ENCODE results near the gene PXMP2. TPM values are rescaled to one million over a fixed set of nuclear protein-coding genes. Genes with fewer than 3 reads are reported as not detected.

The PXMP2 gene
- total RNA-seq, 1 donor from 2014 or later: 15.0 TPM

- Histone ChIP-seq H3K36me3 (peaks cover 0 to 82% of the 10 kb centered on the region in 2 donors), H3K4me1 (no peaks in the 10 kb centered on the region), H3K27me3 (no peaks in the 10 kb centered on the region), H3K27ac (no peak overlapping the region), H3K9me3 (no peaks in the 10 kb centered on the region), H3K4me3 (no peak overlapping the region)
- TF ChIP-seq CTCF (IDR thresholded peaks at IDR 0.05) (no peak), POLR2AphosphoS5 (IDR thresholded peaks at IDR 0.05; ENCODE audit: insufficient read depth in 1 of 2, low read depth in 1 of 2) (no peak), POLR2A (IDR thresholded peaks at IDR 0.05) (no peak)
- DNase-seq (ENCODE audit: extremely low spot score in 2 of 2): no peak
- intact Hi-C loops (cut with DNase I): no loop called here
Measured at GRCh38 chr12:132661972-132662371, 25.4 kb upstream of the PXMP2 start.

GRCh38 chr12:132662901-132663755 is 24.3 kb upstream of the PXMP2 start:
- H3K9me3 ChIP-seq: no peaks in the 10 kb centered on the region
- TF ChIP-seq POLR2A (IDR thresholded peaks at IDR 0.05) (no peak), CTCF (IDR thresholded peaks at IDR 0.05) (no peak), POLR2AphosphoS5 (IDR thresholded peaks at IDR 0.05; ENCODE audit: insufficient read depth in 1 of 2, low read depth in 1 of 2) (no peak)
- DNase-seq (ENCODE audit: extremely low spot score in 2 of 2): peak in 1 of 2 donors; percentile 70
- H3K27ac ChIP-seq: no peak overlapping the region
- no peaks in the 10 kb centered on the region for H3K4me1 ChIP-seq
- no peaks in the 10 kb centered on the region for H3K27me3 ChIP-seq
- no peak overlapping the region for H3K4me3 ChIP-seq
- intact Hi-C loops (cut with DNase I): no loop called here
- H3K36me3 ChIP-seq: peaks cover 5 to 81% of the 10 kb centered on the region in 2 donors

DNA sequence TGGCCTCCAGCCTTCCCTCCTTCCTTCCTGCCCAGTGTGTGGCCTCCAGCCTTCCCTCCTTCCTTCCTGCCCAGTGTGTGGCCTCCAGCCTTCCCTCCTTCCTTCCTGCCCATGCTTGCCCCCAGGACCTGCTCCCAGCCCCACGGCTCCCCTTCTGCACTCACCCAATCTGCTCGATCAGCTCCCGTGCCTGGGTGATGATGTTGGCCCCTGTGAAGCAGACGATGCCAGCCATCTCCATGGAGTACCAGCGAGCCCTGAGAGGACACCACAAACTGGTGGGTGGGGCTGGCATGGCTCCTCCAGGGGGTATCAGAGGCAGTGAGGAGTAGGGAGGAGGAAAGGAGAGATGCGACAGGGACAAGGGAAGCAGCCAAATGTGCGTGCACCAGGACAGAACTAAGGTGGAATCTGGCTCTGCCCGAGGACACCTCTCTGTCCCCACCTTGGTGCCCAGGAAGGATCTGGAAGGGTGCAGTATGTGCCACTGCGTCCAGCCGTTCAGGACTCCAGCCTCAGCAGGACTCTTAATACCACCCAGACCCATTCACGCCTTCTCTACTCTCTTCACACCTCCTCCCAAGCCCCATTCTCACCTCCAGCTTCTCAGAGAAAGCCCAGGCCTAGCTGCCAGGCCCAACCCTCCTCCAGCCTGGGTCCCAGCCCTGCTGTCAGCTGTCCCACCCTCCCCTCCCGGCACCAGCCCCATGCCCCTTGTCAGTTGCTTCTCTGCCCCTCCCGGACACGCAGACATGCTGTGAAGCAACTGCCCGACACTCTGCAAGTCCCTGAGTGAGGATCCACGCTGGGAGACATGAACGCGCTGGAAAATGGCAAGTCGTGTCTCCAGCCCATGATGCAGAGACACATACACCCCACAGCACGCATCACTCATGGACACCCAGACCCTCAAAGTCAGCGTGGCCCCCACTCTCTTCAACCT is 22.9 kb upstream of the PXMP2 start:
- Histone ChIP-seq H3K27ac (no peak overlapping the region), H3K4me3 (no peak overlapping the region), H3K36me3 (peaks cover 5 to 81% of the 10 kb centered on the region in 2 donors), H3K9me3 (no peaks in the 10 kb centered on the region), H3K4me1 (no peaks in the 10 kb centered on the region), H3K27me3 (no peaks in the 10 kb centered on the region)
- DNase-seq (ENCODE audit: extremely low spot score in 2 of 2): peak in 1 of 2 donors; percentile 90
- TF ChIP-seq POLR2AphosphoS5 (IDR thresholded peaks at IDR 0.05; ENCODE audit: insufficient read depth in 1 of 2, low read depth in 1 of 2): no peak
- no peak for TF ChIP-seq POLR2A (IDR thresholded peaks at IDR 0.05)
- TF ChIP-seq CTCF (IDR thresholded peaks at IDR 0.05): no peak
- intact Hi-C loops (cut with DNase I): no loop called here

- Histone ChIP-seq H3K9me3 (no peaks in the 10 kb centered on the region), H3K4me1 (no peaks in the 10 kb centered on the region), H3K36me3 (peaks cover 5 to 76% of the 10 kb centered on the region in 2 donors), H3K27me3 (no peaks in the 10 kb centered on the region), H3K27ac (no peak overlapping the region), H3K4me3 (no peak overlapping the region)
- no peak for TF ChIP-seq POLR2AphosphoS5 (IDR thresholded peaks at IDR 0.05; ENCODE audit: insufficient read depth in 1 of 2, low read depth in 1 of 2)
- no peak for TF ChIP-seq POLR2A (IDR thresholded peaks at IDR 0.05)
- no peak for TF ChIP-seq CTCF (IDR thresholded peaks at IDR 0.05)
- intact Hi-C loops (cut with DNase I): no loop called here
- DNase-seq (ENCODE audit: extremely low spot score in 2 of 2): no peak
Measured at GRCh38 chr12:132665149-132665491, 22.3 kb upstream of the PXMP2 start.
